Upper lobe of left lung (tissue), 6 donors: ENCODE results near the gene ZNF438. TPM values are rescaled to one million over a fixed set of nuclear protein-coding genes. Genes with fewer than 3 reads are reported as not detected.

Experiments
- ATAC-seq, 2 donors: fragments of 200-7000 bp; cut with Tn5 transposase; one replicate each; pipeline ENCODE4 v1.9.1; 2022; ENCODE audit warnings: mild to moderate bottlenecking in 2 of 2, moderate library complexity in 2 of 2; ENCODE audit not compliant: low FRiP score in 2 of 2
- DNase-seq, 2 donors: peaks; one replicate each; pipeline ENCODE4 v3.0.0-alpha.2; 2019 to 2020
- H3K27ac ChIP-seq, 4 donors: fragments of 200-600 bp; sonication (generic); one replicate each; pipeline ENCODE4 v1.5.1; 2016 to 2019
- H3K27me3 ChIP-seq, 4 donors: fragments of 200-600 bp; sonication (generic); one replicate each; pipeline ENCODE4 v1.5.1; 2017 to 2019
- H3K36me3 ChIP-seq, 4 donors: fragments of 200-600 bp; sonication (generic); one replicate each; pipeline ENCODE4 v1.5.1; 2016 to 2019
- H3K4me1 ChIP-seq, 4 donors: fragments of 200-600 bp; sonication (generic); one replicate each; pipeline ENCODE4 v1.5.1; 2018 to 2019
- H3K4me3 ChIP-seq, 4 donors: fragments of 200-600 bp; sonication (generic); one replicate each; pipeline ENCODE4 v1.5.1; 2017 to 2019; ENCODE audit warnings: mild to moderate bottlenecking in 2 of 4, moderate library complexity in 1 of 4
- H3K9me3 ChIP-seq, 4 donors: fragments of 200-600 bp; sonication (generic); one replicate each; pipeline ENCODE4 v1.5.1; 2018 to 2019
- CTCF ChIP-seq, 6 experiments: fragments of 450-650 bp in 4 of 6; fragments of 200-600 bp in 2 of 6; sonication (generic) in 2 of 6; IDR thresholded peaks; one replicate each; pipeline ENCODE4 v1.5.1; 2016 to 2019; ENCODE audit warnings: antibody characterized with exemption in 6 of 6
- EP300 ChIP-seq, 4 donors: sonication (generic); formaldehyde crosslinking; IDR thresholded peaks; one replicate each; pipeline ENCODE4 v1.5.1; 2017; ENCODE audit warnings: antibody characterized with exemption in 4 of 4, control low read depth in 2 of 4
- POLR2A ChIP-seq, 4 donors: fragments of 450-650 bp; IDR thresholded peaks; one replicate each; pipeline ENCODE4 v1.5.1; 2016 to 2017; ENCODE audit warnings: antibody characterized with exemption in 4 of 4, mild to moderate bottlenecking in 2 of 4
- POLR2AphosphoS5 ChIP-seq, 2 donors: sonication (generic); formaldehyde crosslinking; IDR thresholded peaks; one replicate each; pipeline ENCODE4 v1.5.1; 2017; ENCODE audit warnings: antibody characterized with exemption in 2 of 2
- WGBS, 2 donors: methylation state at CpG; one replicate each; pipeline ENCODE4 v1.1.5; 2017 to 2018; 5-methylcytosine and 5-hydroxymethylcytosine counted together
- total RNA-seq, 6 donors: library from RNA; depleted of rRNA in 4 of 6; stranded (reverse); fragments of >200 nt in 4 of 6; gene quantifications; one replicate each; pipeline versions ENCODE4 v1.1.0 to v1.2.1, GENCODE V29; 2016 to 2021
- donor health status: DM: no; HTN: no; CAD: no; lungs with moderate emphysema.
- donor health status: DM: no; HTN: yes; CAD: no; lungs with severe emphysema.

ZNF438 gene
- total RNA-seq, 6 donors from 2014 or later, result 10.5 to 25.1 (median 13.7) TPM

- TF ChIP-seq CTCF (IDR thresholded peaks at IDR 0.05) (no peak), POLR2AphosphoS5 (IDR thresholded peaks at IDR 0.05) (no peak), EP300 (IDR thresholded peaks at IDR 0.05) (no peak), POLR2A (IDR thresholded peaks at IDR 0.05) (no peak)
- no peaks in the 10 kb centered on the region for H3K36me3 ChIP-seq
- DNase-seq (no peak), ATAC-seq (no peak)
- no peak overlapping the region for H3K27ac ChIP-seq
- no peak overlapping the region for H3K4me3 ChIP-seq
- WGBS, 2 donors, result 69 to 83% methylated on average over 1 to 2 of the region's 2 CpGs
- no peaks in the 10 kb centered on the region for H3K27me3 ChIP-seq
- H3K4me1 ChIP-seq, result peaks cover 9 to 25% (median 21%) of the 10 kb centered on the region in 4 donors
- H3K9me3 ChIP-seq, result no peaks in the 10 kb centered on the region
These were observed 39.0 kb upstream of the ZNF438 start for GRCh38 chr10:31070691-31071090.

GRCh38 chr10:31070025-31070424 is 38.4 kb upstream of the ZNF438 start:
- no peak overlapping the region for H3K4me3 ChIP-seq
- peaks cover 4 to 25% (median 17%) of the 10 kb centered on the region in 4 donors for H3K4me1 ChIP-seq
- H3K27ac ChIP-seq, result peak overlapping the region in 2 of 4 donors; percentile 21 to 30
- H3K36me3 ChIP-seq, result no peaks in the 10 kb centered on the region
- no peaks in the 10 kb centered on the region for H3K27me3 ChIP-seq
- H3K9me3 ChIP-seq, result no peaks in the 10 kb centered on the region
- no peak for TF ChIP-seq POLR2A (IDR thresholded peaks at IDR 0.05)
- TF ChIP-seq EP300 (IDR thresholded peaks at IDR 0.05), result no peak
- TF ChIP-seq POLR2AphosphoS5 (IDR thresholded peaks at IDR 0.05), result no peak
- no peak for TF ChIP-seq CTCF (IDR thresholded peaks at IDR 0.05)
- ATAC-seq (no peak), DNase-seq (no peak)
- 57 to 61% methylated on average over 3 to 4 of the region's 4 CpGs for WGBS, 2 donors

- Histone ChIP-seq H3K9me3 (no peaks in the 10 kb centered on the region), H3K4me1 (peaks cover 2 to 18% (median 12%) of the 10 kb centered on the region in 4 donors), H3K4me3 (no peak overlapping the region), H3K36me3 (no peaks in the 10 kb centered on the region), H3K27me3 (no peaks in the 10 kb centered on the region), H3K27ac (peak overlapping the region in 2 of 4 donors; percentile 21 to 30)
- ATAC-seq (no peak), DNase-seq (no peak)
- no peak for TF ChIP-seq EP300 (IDR thresholded peaks at IDR 0.05)
- no peak for TF ChIP-seq CTCF (IDR thresholded peaks at IDR 0.05)
- no peak for TF ChIP-seq POLR2A (IDR thresholded peaks at IDR 0.05)
- no peak for TF ChIP-seq POLR2AphosphoS5 (IDR thresholded peaks at IDR 0.05)
- WGBS, 2 donors, result 92 to 97% methylated on average over 3 of the region's 3 CpGs
These were observed 37.7 kb upstream of the ZNF438 start for GRCh38 chr10:31069411-31069810.

- 58 to 65% methylated on average over 2 of the region's 2 CpGs for WGBS, 2 donors
- DNase-seq, result no peak
- ATAC-seq, result peak in 1 of 2 donors; percentile 88
These were observed 32.7 kb upstream of the ZNF438 start for GRCh38 chr10:31064348-31064747.

More at GRCh38 chr10:31064348-31064747, 32.7 kb upstream of the ZNF438 start:
- Histone ChIP-seq H3K27me3 (no peaks in the 10 kb centered on the region), H3K4me3 (no peak overlapping the region), H3K9me3 (no peaks in the 10 kb centered on the region), H3K27ac (no peak overlapping the region), H3K36me3 (no peaks in the 10 kb centered on the region), H3K4me1 (peaks cover 0 to 5% (median 3%) of the 10 kb centered on the region in 4 donors)
- TF ChIP-seq EP300 (IDR thresholded peaks at IDR 0.05) (no peak), POLR2AphosphoS5 (IDR thresholded peaks at IDR 0.05) (no peak), CTCF (IDR thresholded peaks at IDR 0.05) (no peak), POLR2A (IDR thresholded peaks at IDR 0.05) (no peak)
